SJCRH30 (cell line): Measurements from ENCODE around the gene PADI1. TPM values are rescaled to one million over a fixed set of nuclear protein-coding genes. Genes with fewer than 3 reads are reported as not detected.

Experiments
- DNase-seq, 2 experiments: peaks; one replicate each; pipeline ENCODE4 v3.0.0-alpha.2; 2015 to 2020
- H3K27ac ChIP-seq: fragments of 250-450 bp; sonication (Bioruptor Pico); 2 replicates; pipeline ENCODE4 v1.5.1; 2020; ENCODE audit warnings: mild to moderate bottlenecking, moderate library complexity
- H3K27me3 ChIP-seq: fragments of 250-450 bp; sonication (Bioruptor Pico); 2 replicates; pipeline ENCODE4 v1.5.1; 2020; ENCODE audit warnings: mild to moderate bottlenecking, moderate library complexity
- H3K36me3 ChIP-seq: fragments of 250-450 bp; sonication (Bioruptor Pico); 2 replicates; pipeline ENCODE4 v1.5.1; 2020; ENCODE audit warnings: mild to moderate bottlenecking, moderate library complexity
- H3K4me1 ChIP-seq: fragments of 250-450 bp; sonication (Bioruptor Pico); 2 replicates; pipeline ENCODE4 v1.5.1; 2020; ENCODE audit warnings: mild to moderate bottlenecking, moderate library complexity
- H3K4me3 ChIP-seq: fragments of 250-450 bp; sonication (Bioruptor Pico); 2 replicates; pipeline ENCODE4 v1.5.1; 2020; ENCODE audit warnings: mild to moderate bottlenecking, moderate library complexity
- H3K9me3 ChIP-seq: fragments of 250-450 bp; sonication (Bioruptor Pico); replicated peaks from 2 replicates; pipeline ENCODE4 v1.5.1; 2020; ENCODE audit warnings: mild to moderate bottlenecking, moderate library complexity
- total RNA-seq: library from RNA; depleted of rRNA; stranded (reverse); fragments of >200 nt; shearing (Covaris generic); gene quantifications from 2 replicates; pipeline ENCODE4 v1.2.3, GENCODE V29; 2014

PADI1 gene
- total RNA-seq, 1 experiment from 2014 or later, result 0.06 TPM

DNA sequence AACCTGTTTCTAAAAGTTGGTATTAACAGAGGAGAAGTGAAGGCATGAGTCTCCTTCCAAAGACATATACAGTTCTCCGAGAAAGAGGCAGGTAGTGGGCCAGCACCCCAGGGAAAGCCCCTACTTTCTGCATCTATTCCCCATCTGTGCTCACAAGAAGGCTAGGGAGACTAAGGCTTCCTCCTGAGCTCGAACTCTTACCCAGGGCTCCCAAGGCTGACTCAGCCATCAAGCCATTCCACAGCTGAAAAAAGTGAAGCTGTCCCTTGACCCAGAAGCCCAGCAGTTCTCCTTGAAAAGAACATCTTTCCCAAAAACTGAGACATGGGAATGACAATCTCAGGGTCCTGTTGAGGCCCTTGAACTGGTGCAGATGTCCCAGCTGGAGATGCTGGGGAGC is 42.0 kb downstream of the PADI1 start:
- Histone ChIP-seq H3K27me3 (no peaks in the 10 kb centered on the region), H3K9me3 (no peaks in the 10 kb centered on the region), H3K27ac (no peak overlapping the region), H3K4me3 (no peak overlapping the region), H3K36me3 (no peaks in the 10 kb centered on the region), H3K4me1 (peaks cover 36% of the 10 kb centered on the region)
- no peak for DNase-seq

DNA sequence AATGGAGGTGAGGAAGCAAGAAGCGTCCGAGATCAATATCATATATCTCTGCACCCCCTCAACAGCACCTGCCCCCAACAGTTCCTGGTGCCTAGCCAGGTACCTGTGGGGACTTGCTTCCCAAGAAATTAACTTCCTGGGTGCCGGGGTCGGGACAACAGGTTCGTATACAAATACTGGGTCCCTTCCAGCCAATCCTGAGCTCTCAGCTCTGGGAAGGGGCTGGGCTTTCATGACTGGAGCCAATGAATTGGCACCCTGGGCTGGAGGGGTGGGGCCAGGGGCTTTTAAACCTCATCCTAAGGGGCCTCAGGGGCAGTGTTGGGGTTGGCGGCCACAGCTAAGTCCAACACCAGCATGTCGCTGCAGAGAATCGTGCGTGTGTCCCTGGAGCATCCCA is 43.9 kb downstream of the PADI1 start, which contains the start of gene PADI3:
Gene PADI3, plus strand, starts transcription at position 318 of the 400 bp plus-strand sequence. Its CDS starts 40 bp downstream, at position 358.
- Histone ChIP-seq H3K27ac (no peak within 1 kb of the TSS), H3K27me3 (no peaks in the 10 kb centered on the region), H3K4me1 (peaks cover 36% of the 10 kb centered on the region), H3K36me3 (no peaks in the 10 kb centered on the region), H3K9me3 (no peaks in the 10 kb centered on the region), H3K4me3 (no peak within 1 kb of the TSS)
- peak; percentile 47 to 69 for DNase-seq

DNA sequence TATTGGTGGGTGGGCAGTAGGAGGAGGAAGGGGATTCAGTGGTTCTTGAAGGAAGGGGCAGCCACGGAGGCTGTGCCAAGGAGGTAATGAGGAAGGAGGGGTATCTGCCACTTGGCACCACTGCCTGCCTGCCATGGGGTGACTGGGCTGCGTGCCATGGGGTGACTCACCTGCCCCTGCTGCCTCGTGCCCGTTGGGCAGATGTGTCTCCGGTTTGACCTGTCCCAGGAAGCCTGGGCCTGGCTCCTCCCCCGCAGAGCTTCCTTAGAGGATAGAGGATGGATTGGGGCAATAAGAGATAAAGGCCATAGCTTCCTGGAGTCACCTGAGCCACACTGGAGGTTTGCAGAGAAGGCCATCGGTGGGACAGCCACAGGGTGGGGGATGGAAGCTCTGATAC is 45.7 kb downstream of the PADI1 start:
- H3K36me3 ChIP-seq, result no peaks in the 10 kb centered on the region
- H3K4me1 ChIP-seq, result peaks cover 19% of the 10 kb centered on the region
- H3K4me3 ChIP-seq, result no peak overlapping the region
- H3K27me3 ChIP-seq, result no peaks in the 10 kb centered on the region
- DNase-seq, result no peak
- H3K9me3 ChIP-seq, result no peaks in the 10 kb centered on the region
- H3K27ac ChIP-seq, result no peak overlapping the region

GRCh38 chr1:17251246-17251645 is 46.3 kb downstream of the PADI1 start:
- H3K27me3 ChIP-seq, result no peaks in the 10 kb centered on the region
- no peaks in the 10 kb centered on the region for H3K9me3 ChIP-seq
- H3K36me3 ChIP-seq, result no peaks in the 10 kb centered on the region
- DNase-seq, result no peak
- H3K4me3 ChIP-seq, result no peak overlapping the region
- H3K27ac ChIP-seq, result no peak overlapping the region
- H3K4me1 ChIP-seq, result peaks cover 13% of the 10 kb centered on the region; the same call in 1 of the 2 replicates

DNA sequence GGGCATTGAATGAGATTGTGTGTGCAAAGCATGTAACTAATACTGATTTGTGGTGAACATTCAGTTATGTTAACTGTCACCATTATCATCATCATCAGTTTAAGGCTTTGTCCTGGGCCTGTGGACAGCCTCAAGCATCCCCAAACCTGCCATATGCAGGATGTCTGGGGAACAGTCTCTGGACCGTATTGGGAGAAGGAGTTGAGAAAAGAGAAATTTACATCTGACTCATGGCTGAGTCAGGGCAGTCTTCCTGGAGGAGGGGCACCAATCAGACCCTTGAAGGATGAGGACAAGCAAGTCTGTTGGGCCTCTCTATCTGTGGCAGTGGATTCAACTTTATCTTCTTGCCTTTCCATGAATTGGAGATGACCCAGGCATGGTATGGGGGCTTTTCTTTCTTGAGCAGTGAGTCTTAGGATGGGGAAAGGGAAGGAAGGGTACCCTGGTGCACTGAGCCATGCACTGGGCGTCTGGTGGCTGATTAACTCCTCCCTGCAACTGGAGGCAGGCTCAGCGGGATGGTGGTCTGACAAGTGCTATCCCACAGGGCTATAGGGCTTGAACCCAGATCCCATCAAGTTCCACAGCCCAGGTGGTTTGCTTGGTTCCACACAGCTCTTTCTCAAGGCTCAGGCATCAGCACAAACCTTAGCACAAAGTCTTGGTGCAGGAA is 46.9 kb downstream of the PADI1 start:
- Histone ChIP-seq H3K27me3 (no peaks in the 10 kb centered on the region), H3K36me3 (no peaks in the 10 kb centered on the region), H3K4me3 (no peak overlapping the region), H3K9me3 (no peaks in the 10 kb centered on the region), H3K4me1 (peaks cover 13% of the 10 kb centered on the region; the same call in 1 of the 2 replicates), H3K27ac (no peak overlapping the region)
- DNase-seq, result no peak

GRCh38 chr1:17255336-17255735 is 50.4 kb downstream of the PADI1 start:
- H3K9me3 ChIP-seq, result no peaks in the 10 kb centered on the region
- no peaks in the 10 kb centered on the region for H3K27me3 ChIP-seq
- H3K36me3 ChIP-seq, result no peaks in the 10 kb centered on the region
- DNase-seq, result no peak
- peaks cover 44% of the 10 kb centered on the region for H3K4me1 ChIP-seq
- no peak overlapping the region for H3K27ac ChIP-seq
- no peak overlapping the region for H3K4me3 ChIP-seq

GRCh38 chr1:17258116-17258757 is 53.3 kb downstream of the PADI1 start:
- Histone ChIP-seq H3K36me3 (no peaks in the 10 kb centered on the region), H3K27me3 (no peaks in the 10 kb centered on the region), H3K27ac (peak overlapping the region; percentile 80; the same call in 1 of the 2 replicates), H3K4me3 (no peak overlapping the region), H3K4me1 (peaks cover 32% of the 10 kb centered on the region), H3K9me3 (no peaks in the 10 kb centered on the region; the same call in 1 of the 2 replicates)
- DNase-seq, result no peak

GRCh38 chr1:17258758-17259130 is 53.8 kb downstream of the PADI1 start:
- Histone ChIP-seq H3K4me3 (peak overlapping the region; percentile 20), H3K27ac (peak overlapping the region; percentile 80), H3K9me3 (no peaks in the 10 kb centered on the region; the same call in 1 of the 2 replicates), H3K27me3 (no peaks in the 10 kb centered on the region), H3K36me3 (no peaks in the 10 kb centered on the region), H3K4me1 (peaks cover 32% of the 10 kb centered on the region)
- DNase-seq, result peak; percentile 66 to 76

- no peaks in the 10 kb centered on the region; the same call in 1 of the 2 replicates for H3K9me3 ChIP-seq
- H3K36me3 ChIP-seq, result no peaks in the 10 kb centered on the region
- H3K27ac ChIP-seq, result peak overlapping the region; percentile 80
- H3K27me3 ChIP-seq, result no peaks in the 10 kb centered on the region
- peaks cover 32% of the 10 kb centered on the region for H3K4me1 ChIP-seq
- peak; percentile 96 for DNase-seq
- H3K4me3 ChIP-seq, result peak overlapping the region; percentile 20
Observed at GRCh38 chr1:17259233-17259873, 54.4 kb downstream of the PADI1 start.

- H3K4me3 ChIP-seq, result peak overlapping the region; percentile 20; the same call in 1 of the 2 replicates
- H3K27ac ChIP-seq, result peak overlapping the region; percentile 80
- H3K9me3 ChIP-seq, result no peaks in the 10 kb centered on the region; the same call in 1 of the 2 replicates
- DNase-seq, result no peak
- H3K36me3 ChIP-seq, result no peaks in the 10 kb centered on the region
- H3K4me1 ChIP-seq, result peaks cover 32% of the 10 kb centered on the region
- no peaks in the 10 kb centered on the region for H3K27me3 ChIP-seq
Observed at GRCh38 chr1:17260264-17260663, 55.3 kb downstream of the PADI1 start.

GRCh38 chr1:17260738-17261137 is 55.8 kb downstream of the PADI1 start:
- DNase-seq, result no peak
- H3K4me3 ChIP-seq, result no peak overlapping the region
- no peak overlapping the region; the same call in 1 of the 2 replicates for H3K27ac ChIP-seq
- H3K36me3 ChIP-seq, result no peaks in the 10 kb centered on the region
- H3K4me1 ChIP-seq, result peaks cover 32% of the 10 kb centered on the region
- H3K27me3 ChIP-seq, result no peaks in the 10 kb centered on the region
- H3K9me3 ChIP-seq, result no peaks in the 10 kb centered on the region; the same call in 1 of the 2 replicates

GRCh38 chr1:17263936-17264335 is 59.0 kb downstream of the PADI1 start:
- no peak for DNase-seq
- no peaks in the 10 kb centered on the region; the same call in 1 of the 2 replicates for H3K9me3 ChIP-seq
- H3K36me3 ChIP-seq, result no peaks in the 10 kb centered on the region
- H3K27me3 ChIP-seq, result no peaks in the 10 kb centered on the region
- no peak overlapping the region for H3K27ac ChIP-seq
- no peak overlapping the region for H3K4me3 ChIP-seq
- H3K4me1 ChIP-seq, result peaks cover 12% of the 10 kb centered on the region

GRCh38 chr1:17264470-17264869 is 59.5 kb downstream of the PADI1 start:
- Histone ChIP-seq H3K9me3 (no peaks in the 10 kb centered on the region; the same call in 1 of the 2 replicates), H3K36me3 (no peaks in the 10 kb centered on the region), H3K4me1 (peaks cover 10% of the 10 kb centered on the region), H3K27ac (no peak overlapping the region), H3K27me3 (no peaks in the 10 kb centered on the region), H3K4me3 (no peak overlapping the region)
- no peak for DNase-seq

DNA sequence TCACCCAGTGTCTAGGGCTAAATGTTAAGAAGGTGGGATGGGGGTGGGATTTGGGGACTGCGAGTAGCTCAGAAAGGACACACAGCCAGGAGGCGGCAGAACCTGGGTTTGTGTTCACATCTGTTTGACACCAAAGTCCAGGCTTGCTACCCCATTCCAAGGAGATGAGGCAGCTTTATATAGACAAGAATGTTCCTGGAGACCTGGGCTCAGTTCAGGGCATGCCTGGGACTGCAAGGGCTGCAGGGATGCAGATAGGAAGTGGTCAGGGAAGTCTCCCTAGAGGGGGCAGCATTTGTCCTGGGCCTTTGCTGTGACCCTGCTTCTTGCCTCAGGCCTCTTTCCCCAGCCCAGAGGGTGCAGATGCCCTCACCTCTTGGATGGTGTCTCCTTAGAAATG is 60.2 kb downstream of the PADI1 start:
- Histone ChIP-seq H3K4me1 (peaks cover 3% of the 10 kb centered on the region), H3K4me3 (no peak overlapping the region), H3K36me3 (no peaks in the 10 kb centered on the region), H3K9me3 (no peaks in the 10 kb centered on the region; the same call in 1 of the 2 replicates), H3K27ac (no peak overlapping the region), H3K27me3 (no peaks in the 10 kb centered on the region)
- DNase-seq, result no peak

- no peak overlapping the region for H3K27ac ChIP-seq
- no peaks in the 10 kb centered on the region for H3K36me3 ChIP-seq
- H3K9me3 ChIP-seq, result no peaks in the 10 kb centered on the region; the same call in 1 of the 2 replicates
- no peaks in the 10 kb centered on the region for H3K4me1 ChIP-seq
- no peak overlapping the region for H3K4me3 ChIP-seq
- DNase-seq, result no peak
- no peaks in the 10 kb centered on the region for H3K27me3 ChIP-seq
Observed at GRCh38 chr1:17265950-17266349, 61.0 kb downstream of the PADI1 start.
